Measurements from ENCODE around the gene TOB1. TPM values are rescaled to one million over a fixed set of nuclear protein-coding genes. Genes with fewer than 3 reads are reported as not detected.

Gene TOB1
- total and polyA plus RNA-seq, 9 of the 15 experiments (the other 6 are each of a cell fraction or from before 2014, with no cell fraction given) = 4.8 to 63.7 (median 13.2) TPM

DNA sequence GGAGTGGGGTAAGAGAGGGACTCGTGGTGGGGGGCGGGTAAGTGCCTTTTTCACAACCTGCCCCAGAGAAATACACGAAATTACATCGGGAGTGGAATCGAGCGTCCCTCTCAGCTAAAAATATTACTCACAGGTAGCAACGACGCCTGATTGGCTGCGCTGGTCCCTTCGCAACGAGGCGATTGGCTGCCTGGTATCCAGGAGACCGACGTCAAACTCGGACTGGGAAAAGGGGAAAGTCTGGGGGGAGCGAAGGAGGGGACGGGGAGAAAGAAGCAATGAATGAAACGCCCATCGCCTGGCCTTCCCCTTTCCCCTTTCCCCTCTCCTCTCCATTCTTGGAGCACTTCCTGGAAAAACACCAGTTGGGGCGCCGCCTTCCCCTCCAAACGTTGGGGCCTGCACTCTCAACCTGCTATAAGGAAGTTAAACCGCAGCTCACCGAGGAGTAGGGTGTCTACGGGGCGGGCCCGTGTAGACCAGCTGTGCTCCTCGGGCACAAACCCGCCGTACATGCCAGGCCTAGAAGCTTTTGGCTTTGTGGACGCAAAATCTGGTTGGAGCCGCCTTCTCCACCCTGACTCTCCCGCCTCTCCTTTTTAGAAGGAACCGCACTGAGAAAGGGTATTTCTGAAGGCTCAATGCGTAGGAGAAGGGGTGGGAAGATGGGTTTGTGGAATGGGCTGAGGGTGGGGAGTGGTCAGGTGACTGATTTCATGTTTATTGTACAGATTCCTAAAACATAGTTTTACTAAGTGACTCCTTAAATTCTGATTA lies 1.4 kb upstream of the TOB1 start (continued):
- TF ChIP-seq HDAC2 (IDR thresholded peaks at IDR 0.05) = peak; percentile 45; the same call in 1 of the 2 replicates
- TF ChIP-seq, protein P1, sequence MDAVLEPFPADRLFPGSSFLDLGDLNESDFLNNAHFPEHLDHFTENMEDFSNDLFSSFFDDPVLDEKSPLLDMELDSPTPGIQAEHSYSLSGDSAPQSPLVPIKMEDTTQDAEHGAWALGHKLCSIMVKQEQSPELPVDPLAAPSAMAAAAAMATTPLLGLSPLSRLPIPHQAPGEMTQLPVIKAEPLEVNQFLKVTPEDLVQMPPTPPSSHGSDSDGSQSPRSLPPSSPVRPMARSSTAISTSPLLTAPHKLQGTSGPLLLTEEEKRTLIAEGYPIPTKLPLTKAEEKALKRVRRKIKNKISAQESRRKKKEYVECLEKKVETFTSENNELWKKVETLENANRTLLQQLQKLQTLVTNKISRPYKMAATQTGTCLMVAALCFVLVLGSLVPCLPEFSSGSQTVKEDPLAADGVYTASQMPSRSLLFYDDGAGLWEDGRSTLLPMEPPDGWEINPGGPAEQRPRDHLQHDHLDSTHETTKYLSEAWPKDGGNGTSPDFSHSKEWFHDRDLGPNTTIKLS (IDR thresholded peaks at IDR 0.05; ENCODE audit: borderline replicate concordance, low read depth) = no peak
- TF ChIP-seq TSC22D4 (tag; IDR thresholded peaks at IDR 0.05) = no peak
- no peak for TF ChIP-seq RBM22 (IDR thresholded peaks at IDR 0.05; ENCODE audit: low read depth, low read length, poor library complexity, severe bottlenecking)
- TF ChIP-seq MIER1 (IDR thresholded peaks at IDR 0.05; ENCODE audit: low read depth) = no peak; the same call in 1 of the 2 replicates
- TF ChIP-seq, protein P2, sequence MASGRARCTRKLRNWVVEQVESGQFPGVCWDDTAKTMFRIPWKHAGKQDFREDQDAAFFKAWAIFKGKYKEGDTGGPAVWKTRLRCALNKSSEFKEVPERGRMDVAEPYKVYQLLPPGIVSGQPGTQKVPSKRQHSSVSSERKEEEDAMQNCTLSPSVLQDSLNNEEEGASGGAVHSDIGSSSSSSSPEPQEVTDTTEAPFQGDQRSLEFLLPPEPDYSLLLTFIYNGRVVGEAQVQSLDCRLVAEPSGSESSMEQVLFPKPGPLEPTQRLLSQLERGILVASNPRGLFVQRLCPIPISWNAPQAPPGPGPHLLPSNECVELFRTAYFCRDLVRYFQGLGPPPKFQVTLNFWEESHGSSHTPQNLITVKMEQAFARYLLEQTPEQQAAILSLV (tag; IDR thresholded peaks at IDR 0.05) = no peak
- TF ChIP-seq ELF1 (tag; IDR thresholded peaks at IDR 0.05) = peak; percentile 93
- no peak for TF ChIP-seq GABPB2 (CRISPR knock-in tag; conservative IDR thresholded peaks at IDR 0.05)
- no peak for TF ChIP-seq KAT7 (CRISPR knock-in tag; IDR thresholded peaks at IDR 0.05; ENCODE audit: borderline replicate concordance)
- peak; percentile 57; the same call in 1 of the 2 replicates for TF ChIP-seq GABPB1 (CRISPR knock-in tag; IDR thresholded peaks at IDR 0.05)
- TF ChIP-seq FIP1L1 (IDR thresholded peaks at IDR 0.05; ENCODE audit: low read depth, low read length, poor library complexity, severe bottlenecking) = no peak
- no peak for TF ChIP-seq KAT8 (IDR thresholded peaks at IDR 0.05; ENCODE audit: low read depth)
- TF ChIP-seq, protein P3, sequence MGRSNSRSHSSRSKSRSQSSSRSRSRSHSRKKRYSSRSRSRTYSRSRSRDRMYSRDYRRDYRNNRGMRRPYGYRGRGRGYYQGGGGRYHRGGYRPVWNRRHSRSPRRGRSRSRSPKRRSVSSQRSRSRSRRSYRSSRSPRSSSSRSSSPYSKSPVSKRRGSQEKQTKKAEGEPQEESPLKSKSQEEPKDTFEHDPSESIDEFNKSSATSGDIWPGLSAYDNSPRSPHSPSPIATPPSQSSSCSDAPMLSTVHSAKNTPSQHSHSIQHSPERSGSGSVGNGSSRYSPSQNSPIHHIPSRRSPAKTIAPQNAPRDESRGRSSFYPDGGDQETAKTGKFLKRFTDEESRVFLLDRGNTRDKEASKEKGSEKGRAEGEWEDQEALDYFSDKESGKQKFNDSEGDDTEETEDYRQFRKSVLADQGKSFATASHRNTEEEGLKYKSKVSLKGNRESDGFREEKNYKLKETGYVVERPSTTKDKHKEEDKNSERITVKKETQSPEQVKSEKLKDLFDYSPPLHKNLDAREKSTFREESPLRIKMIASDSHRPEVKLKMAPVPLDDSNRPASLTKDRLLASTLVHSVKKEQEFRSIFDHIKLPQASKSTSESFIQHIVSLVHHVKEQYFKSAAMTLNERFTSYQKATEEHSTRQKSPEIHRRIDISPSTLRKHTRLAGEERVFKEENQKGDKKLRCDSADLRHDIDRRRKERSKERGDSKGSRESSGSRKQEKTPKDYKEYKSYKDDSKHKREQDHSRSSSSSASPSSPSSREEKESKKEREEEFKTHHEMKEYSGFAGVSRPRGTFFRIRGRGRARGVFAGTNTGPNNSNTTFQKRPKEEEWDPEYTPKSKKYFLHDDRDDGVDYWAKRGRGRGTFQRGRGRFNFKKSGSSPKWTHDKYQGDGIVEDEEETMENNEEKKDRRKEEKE (IDR thresholded peaks at IDR 0.05; ENCODE audit: borderline replicate concordance in 1 of 2, control insufficient read depth in 1 of 2, low read depth in 2 of 2, low read length in 1 of 2) = no peak
- no peak for TF ChIP-seq ZNF316 (IDR thresholded peaks at IDR 0.05)
- peak; percentile 42; the same call in 1 of the 2 replicates for TF ChIP-seq RNF2 (IDR thresholded peaks at IDR 0.05)
- no peak for TF ChIP-seq ZFPM2 (CRISPR knock-in tag; IDR thresholded peaks at IDR 0.05)
- TF ChIP-seq BMI1 (IDR thresholded peaks at IDR 0.05; ENCODE audit: low read length) = 0 out of 2 replicates have a peak, but pooled peaks have one; percentile 53
- TF ChIP-seq NFE2L1 (tag; IDR thresholded peaks at IDR 0.05; ENCODE audit: borderline replicate concordance, low read depth) = no peak
- TF ChIP-seq NFXL1 (CRISPR knock-in tag; IDR thresholded peaks at IDR 0.05) = no peak
- no peak for TF ChIP-seq U2AF2 (optimal IDR thresholded peaks at IDR 0.05; ENCODE audit: low read depth, low read length)
- no peak for TF ChIP-seq ZBTB8A (IDR thresholded peaks at IDR 0.05; ENCODE audit: partially characterized antibody)
- no peak for TF ChIP-seq ZNF23 (CRISPR knock-in tag; IDR thresholded peaks at IDR 0.05)
- TF ChIP-seq ZNF134 (CRISPR knock-in tag; conservative IDR thresholded peaks at IDR 0.05) = no peak
- TF ChIP-seq IRF2 (CRISPR knock-in tag; IDR thresholded peaks at IDR 0.05) = no peak

Data from K562 (cell line).